Spleen (tissue), 7 donors: ENCODE results near the gene SLC6A2.

Experiments
- CTCF ChIP-seq, 11 experiments: fragments of 200-600 bp in 7 of 11; fragments of 450-650 bp in 4 of 11; sonication (generic) in 4 of 11; IDR thresholded peaks in 8 of 11; conservative IDR thresholded peaks in 3 of 11; 1 replicate in 7 of 11; 2 replicates in 4 of 11; pipeline versions ENCODE4 v1.4.0 to v1.8.0; 2016 to 2021; ENCODE audit warnings: antibody characterized with exemption in 11 of 11, inconsistent platforms in 4 of 11, mild to moderate bottlenecking in 1 of 11
- POLR2A ChIP-seq, 3 donors: fragments of 450-650 bp; IDR thresholded peaks; one replicate each; pipeline ENCODE4 v1.5.1; 2017; ENCODE audit warnings: antibody characterized with exemption in 3 of 3, mild to moderate bottlenecking in 1 of 3
- POLR2AphosphoS5 ChIP-seq, 3 donors: sonication (generic); formaldehyde crosslinking; IDR thresholded peaks; one replicate each; pipeline ENCODE4 v1.5.1; 2017; ENCODE audit warnings: antibody characterized with exemption in 3 of 3
- donor health status: DM: no; HTN: no; CAD: no; lungs with moderate emphysema.
- donor health status: DM: no; HTN: no; CAD: no.
- donor health status: DM: no; HTN: no; CAD: no.

GRCh38 chr16:55663765-55664677 lies 8.2 kb downstream of the SLC6A2 start:
- TF ChIP-seq CTCF (IDR thresholded peaks at IDR 0.05 in 8 of 11, conservative IDR thresholded peaks at IDR 0.05 in 3 of 11): no peak
- TF ChIP-seq POLR2A (IDR thresholded peaks at IDR 0.05): no peak
- no peak for TF ChIP-seq POLR2AphosphoS5 (IDR thresholded peaks at IDR 0.05)
